Trophoblast cell (in vitro differentiated cells and primary cell): ENCODE measurements around the gene OR6B3.
"Not testable (repeated sequence)": the region's sequence is repeated elsewhere in the genome, so short reads cannot be mapped to it uniquely, and the experiment has no call there.

Source experiments
- DNase-seq, 2 donors: peaks; one replicate each; pipeline ENCODE4 v3.0.0-alpha.2; 2016
- H2AFZ ChIP-seq: 2 replicates; pipeline ENCODE4 v1.6.1; 2013; ENCODE audit warnings: low read length, moderate library complexity, mild to moderate bottlenecking; ENCODE audit not compliant: insufficient read depth, poor library complexity
- H2AK5ac ChIP-seq: 2 replicates; pipeline ENCODE4 v1.6.1; 2013; ENCODE audit warnings: mild to moderate bottlenecking, low read length
- H2BK120ac ChIP-seq: 2 replicates; pipeline ENCODE4 v1.6.1; 2013; ENCODE audit warnings: low read length, mild to moderate bottlenecking, moderate library complexity; ENCODE audit not compliant: insufficient read depth, poor library complexity
- H2BK12ac ChIP-seq: 2 replicates; pipeline ENCODE4 v1.6.1; 2013; ENCODE audit warnings: mild to moderate bottlenecking, low read length, moderate library complexity
- H2BK5ac ChIP-seq: 2 replicates; pipeline ENCODE4 v1.6.1; 2013; ENCODE audit warnings: low read length, low read depth, moderate library complexity, mild to moderate bottlenecking; ENCODE audit not compliant: poor library complexity
- H3K14ac ChIP-seq: 2 replicates; pipeline ENCODE4 v1.6.1; 2013; ENCODE audit warnings: mild to moderate bottlenecking, low read length
- H3K18ac ChIP-seq: 2 replicates; pipeline ENCODE4 v1.6.1; 2013; ENCODE audit warnings: mild to moderate bottlenecking, low read length
- H3K23ac ChIP-seq: 2 replicates; pipeline ENCODE4 v1.6.1; 2013; ENCODE audit warnings: low read length
- H3K27ac ChIP-seq: 2 replicates; pipeline ENCODE4 v1.5.1; 2013; ENCODE audit warnings: low read depth, mild to moderate bottlenecking, inconsistent platforms, low read length, moderate library complexity
- H3K27me3 ChIP-seq: 2 replicates; pipeline ENCODE4 v1.6.1; 2013; ENCODE audit warnings: inconsistent platforms, mild to moderate bottlenecking, low read length, moderate library complexity; ENCODE audit not compliant: insufficient read depth
- H3K36me3 ChIP-seq, 2 experiments: 1 replicate in 1 of 2; 2 replicates in 1 of 2; pipeline ENCODE4 v1.6.1; 2013; ENCODE audit warnings: low read length in 2 of 2, mild to moderate bottlenecking in 2 of 2, moderate library complexity in 1 of 2; ENCODE audit not compliant: insufficient read depth in 2 of 2, control insufficient read depth in 1 of 2
- H3K4ac ChIP-seq: 2 replicates; pipeline ENCODE4 v1.6.1; 2013; ENCODE audit warnings: low read depth, mild to moderate bottlenecking, low read length, moderate library complexity
- H3K4me1 ChIP-seq, 2 experiments: 1 replicate in 1 of 2; 2 replicates in 1 of 2; pipeline ENCODE4 v1.6.1; 2013; ENCODE audit warnings: low read length in 2 of 2, mild to moderate bottlenecking in 2 of 2, moderate library complexity in 1 of 2; ENCODE audit not compliant: insufficient read depth in 2 of 2, control insufficient read depth in 1 of 2
- H3K4me2 ChIP-seq: 2 replicates; pipeline ENCODE4 v1.6.1; 2013; ENCODE audit warnings: inconsistent platforms, mild to moderate bottlenecking, low read length, moderate library complexity
- H3K4me3 ChIP-seq: 2 replicates; pipeline ENCODE4 v1.5.1; 2013; ENCODE audit warnings: mild to moderate bottlenecking, low read depth, low read length, inconsistent platforms
- H3K79me1 ChIP-seq: one replicate; pipeline ENCODE4 v1.6.1; 2013; ENCODE audit warnings: low read length
- H3K79me2 ChIP-seq: 2 replicates; pipeline ENCODE4 v1.6.1; 2013; ENCODE audit warnings: low read length, mild to moderate bottlenecking; ENCODE audit not compliant: control insufficient read depth, insufficient read depth, poor library complexity
- H3K9ac ChIP-seq: 2 replicates; pipeline ENCODE4 v1.6.1; 2013; ENCODE audit warnings: mild to moderate bottlenecking, low read length
- H3K9me3 ChIP-seq: 2 replicates; pipeline ENCODE4 v1.6.1; 2013; ENCODE audit warnings: low read depth, mild to moderate bottlenecking, control low read depth, inconsistent platforms, low read length; ENCODE audit not compliant: insufficient read depth
- H4K12ac ChIP-seq: 2 replicates; pipeline ENCODE4 v1.6.1; 2013; ENCODE audit warnings: low read depth, mild to moderate bottlenecking, low read length, moderate library complexity
- H4K8ac ChIP-seq: 2 replicates; pipeline ENCODE4 v1.6.1; 2013; ENCODE audit warnings: low read depth, mild to moderate bottlenecking, low read length, moderate library complexity
- H4K91ac ChIP-seq: one replicate; pipeline ENCODE4 v1.6.1; 2013; ENCODE audit warnings: low read depth, mild to moderate bottlenecking, low read length, moderate library complexity
- WGBS: extraction: QIAGEN DNeasy Blood & Tissue Kit; methylation state at CpG from one replicate; pipeline ENCODE4 v1.1.7; 2013; ENCODE audit warnings: missing lambda C conversion rate; ENCODE audit not compliant: insufficient read length, insufficient coverage; ENCODE audit errors: extremely low coverage; 5-methylcytosine and 5-hydroxymethylcytosine counted together

Gene OR6B3

DNA sequence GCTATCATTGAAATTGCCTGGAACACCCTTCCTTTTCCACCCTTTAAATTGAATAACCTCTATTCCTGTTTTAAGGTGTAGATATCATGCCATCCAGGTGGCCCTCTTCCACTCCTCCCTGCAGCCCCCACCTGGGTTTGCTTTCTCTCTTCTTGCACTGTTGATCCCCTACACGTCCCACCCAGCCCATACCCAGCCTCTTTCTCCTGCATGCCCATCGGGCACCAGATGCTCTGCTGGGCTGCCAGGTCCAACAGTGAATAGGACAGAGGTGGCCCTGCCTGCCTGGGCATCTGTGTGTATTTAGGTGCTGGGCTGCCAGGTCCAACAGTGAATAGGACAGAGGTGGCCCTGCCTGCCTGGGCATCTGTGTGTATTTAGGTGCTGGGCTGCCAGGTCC is 9.2 kb downstream of the OR6B3 start:
- H3K4me1 ChIP-seq, H3K36me3 ChIP-seq: not testable (repeated sequence)

DNA sequence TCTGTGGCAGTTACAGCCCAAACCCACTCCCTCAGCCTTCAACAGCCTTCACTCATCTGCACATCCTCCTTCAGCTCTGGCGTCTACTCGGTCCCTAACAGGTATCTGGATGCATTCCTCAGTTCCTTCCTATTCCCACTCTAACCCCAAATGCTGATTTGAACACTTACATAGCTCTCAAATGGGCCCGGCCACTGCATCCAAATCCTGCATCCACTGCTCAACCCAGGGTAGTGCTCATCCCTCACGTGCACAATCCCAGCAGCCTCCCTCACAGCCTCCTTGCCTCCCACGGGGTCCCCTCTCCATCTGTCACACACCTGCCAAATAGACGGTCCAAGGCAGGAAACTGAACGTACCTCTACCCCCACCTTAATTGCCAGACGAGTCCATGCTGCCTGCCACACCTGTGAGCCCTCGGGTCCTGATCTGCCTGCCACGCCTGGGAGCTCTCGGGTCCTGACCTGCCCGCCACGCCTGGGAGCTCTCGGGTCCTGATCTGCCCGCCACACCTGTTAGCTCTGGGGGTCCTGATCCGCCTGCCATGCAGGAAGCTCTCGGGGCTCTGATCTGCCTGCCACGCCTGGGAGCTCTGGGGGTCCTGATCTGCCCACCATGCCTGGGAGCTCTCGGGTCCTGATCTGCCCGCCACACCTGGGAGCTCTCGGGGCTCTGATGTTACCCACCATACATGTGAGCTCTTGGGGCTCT is 9.9 kb downstream of the OR6B3 start:
- H3K23ac ChIP-seq: no peak overlapping the region
- DNase-seq: no peak
- H3K4me3 ChIP-seq: no peak overlapping the region
- H2BK120ac ChIP-seq: no peak overlapping the region
- H3K27ac ChIP-seq: no peak overlapping the region
- H4K8ac ChIP-seq: no peak overlapping the region
- no peak overlapping the region for H2BK12ac ChIP-seq
- H3K27me3 ChIP-seq: no peaks in the 10 kb centered on the region
- no peak overlapping the region for H3K18ac ChIP-seq
- no peaks in the 10 kb centered on the region for H3K36me3 ChIP-seq
- H3K9ac ChIP-seq: no peak overlapping the region
- no peak overlapping the region for H4K12ac ChIP-seq
- H2AK5ac ChIP-seq: no peak overlapping the region
- no CpG with 5 or more reads among the region's 21 CpGs for WGBS
- peaks cover 15% of the 10 kb centered on the region for H3K9me3 ChIP-seq
- no peak overlapping the region for H3K4me2 ChIP-seq
- no peak overlapping the region for H2AFZ ChIP-seq
- no peak overlapping the region for H3K14ac ChIP-seq
- no peak overlapping the region for H4K91ac ChIP-seq
- no peaks in the 10 kb centered on the region for H3K79me2 ChIP-seq
- H2BK5ac ChIP-seq: no peak overlapping the region
- no peak overlapping the region for H3K4ac ChIP-seq
- no peaks in the 10 kb centered on the region for H3K79me1 ChIP-seq
- H3K4me1 ChIP-seq: no peaks in the 10 kb centered on the region

More for the DNA sequence above, 9.2 kb downstream of the OR6B3 start:
- not testable (repeated sequence) for H2BK5ac ChIP-seq, H2AFZ ChIP-seq, H3K18ac ChIP-seq, H3K27ac ChIP-seq, H3K9ac ChIP-seq, H2AK5ac ChIP-seq, H3K4me2 ChIP-seq, H4K91ac ChIP-seq, H3K79me2 ChIP-seq, H2BK12ac ChIP-seq, H3K4me3 ChIP-seq, H3K4ac ChIP-seq, DNase-seq, H3K14ac ChIP-seq, H3K27me3 ChIP-seq, H4K12ac ChIP-seq, H3K79me1 ChIP-seq, H3K23ac ChIP-seq, H2BK120ac ChIP-seq, H4K8ac ChIP-seq
- WGBS: no CpG with 5 or more reads among the region's 2 CpGs
- H3K9me3 ChIP-seq: peaks cover 15% of the 10 kb centered on the region

DNA sequence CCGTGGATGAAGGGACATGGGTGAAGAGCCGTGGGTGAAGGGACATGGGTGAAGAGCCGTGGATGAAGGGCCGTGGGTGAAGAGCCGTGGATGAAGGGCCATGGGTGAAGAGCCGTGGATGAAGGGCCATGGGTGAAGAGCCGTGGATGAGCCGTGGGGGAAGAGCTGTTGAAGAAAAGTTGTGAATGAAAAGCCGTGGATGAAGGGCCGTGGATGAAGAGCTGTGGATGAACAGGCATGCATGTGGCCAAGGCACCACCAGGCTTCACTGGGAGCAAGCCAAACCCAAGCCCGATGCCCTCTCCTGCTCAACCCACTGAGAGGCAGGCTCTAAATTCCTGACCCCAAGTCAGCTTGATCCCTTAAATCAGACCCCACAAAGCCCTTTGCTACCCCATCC is 10.6 kb downstream of the OR6B3 start:
- Histone ChIP-seq H2BK12ac (no peak overlapping the region), H4K8ac (no peak overlapping the region), H4K91ac (no peak overlapping the region), H3K4me1 (no peaks in the 10 kb centered on the region), H2BK120ac (no peak overlapping the region), H2BK5ac (no peak overlapping the region), H3K79me1 (no peaks in the 10 kb centered on the region), H3K9me3 (peaks cover 15% of the 10 kb centered on the region), H3K79me2 (no peaks in the 10 kb centered on the region), H3K14ac (no peak overlapping the region), H3K23ac (no peak overlapping the region), H4K12ac (no peak overlapping the region), H2AK5ac (no peak overlapping the region), H2AFZ (no peak overlapping the region), H3K27ac (no peak overlapping the region), H3K9ac (no peak overlapping the region), H3K4me3 (no peak overlapping the region), H3K4ac (no peak overlapping the region), H3K36me3 (no peaks in the 10 kb centered on the region), H3K18ac (no peak overlapping the region), H3K4me2 (no peak overlapping the region), H3K27me3 (no peaks in the 10 kb centered on the region)
- WGBS: no CpG with 5 or more reads among the region's 11 CpGs
- no peak for DNase-seq

DNA sequence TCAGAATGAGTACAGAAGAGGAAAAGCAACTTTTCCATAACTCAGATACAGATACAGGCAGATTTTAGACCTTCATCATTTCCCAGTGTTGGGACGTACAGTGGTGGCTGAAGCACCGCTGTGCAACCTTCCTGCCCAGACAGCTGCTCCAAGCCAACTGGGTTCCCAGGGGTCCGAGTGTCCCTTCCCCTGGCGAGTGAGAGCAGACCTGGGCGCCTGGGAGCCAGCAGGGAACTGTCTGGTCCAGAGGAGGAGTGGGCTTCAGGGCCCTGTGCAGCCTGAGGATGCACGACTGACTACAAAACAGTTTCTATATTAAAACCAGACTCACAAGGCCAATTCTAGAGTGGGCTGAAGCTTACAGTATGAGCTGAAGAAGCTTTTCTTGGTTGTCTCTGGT is 12.0 kb downstream of the OR6B3 start:
- Histone ChIP-seq H2BK12ac (no peak overlapping the region), H4K12ac (no peak overlapping the region), H3K4ac (no peak overlapping the region), H2AK5ac (no peak overlapping the region), H2AFZ (no peak overlapping the region), H3K27ac (no peak overlapping the region), H3K9me3 (peaks cover 15% of the 10 kb centered on the region), H3K27me3 (no peaks in the 10 kb centered on the region), H3K4me3 (no peak overlapping the region), H3K79me2 (no peaks in the 10 kb centered on the region), H3K23ac (no peak overlapping the region), H3K4me2 (no peak overlapping the region), H4K91ac (no peak overlapping the region), H2BK5ac (no peak overlapping the region), H4K8ac (no peak overlapping the region), H3K14ac (no peak overlapping the region), H3K36me3 (no peaks in the 10 kb centered on the region), H3K9ac (peak overlapping the region; percentile 4), H3K18ac (no peak overlapping the region), H3K4me1 (no peaks in the 10 kb centered on the region), H3K79me1 (no peaks in the 10 kb centered on the region), H2BK120ac (no peak overlapping the region)
- DNase-seq: no peak
- no CpG with 5 or more reads among the region's 6 CpGs for WGBS
